ENCODE measurements around the gene GPHN. TPM values are rescaled to one million over a fixed set of nuclear protein-coding genes. Genes with fewer than 3 reads are reported as not detected.

GPHN gene
- total and polyA plus RNA-seq, 11 donors, result 15.2 to 37.1 (median 30.1) TPM

DNA sequence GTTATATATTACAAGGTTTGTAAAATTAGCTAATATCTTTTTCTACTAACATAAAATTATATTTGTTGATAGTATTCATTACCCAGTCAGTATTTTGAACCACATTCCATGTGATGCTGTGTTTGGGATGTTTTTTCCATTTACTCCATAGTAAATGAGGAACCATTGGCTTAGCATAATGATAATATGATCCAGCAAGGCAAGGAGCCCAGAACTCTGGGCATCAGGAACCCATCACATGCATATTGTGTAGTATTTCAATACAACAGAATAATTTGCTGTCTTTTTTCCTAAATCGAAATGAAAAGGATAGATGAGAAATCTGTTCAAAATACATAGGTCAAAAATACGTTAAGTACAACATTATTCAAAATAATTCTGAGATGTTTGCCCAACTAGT, 632.6 kb downstream of the GPHN start:
- Histone ChIP-seq H3K9me3 (no peaks in the 10 kb centered on the region), H3K4me1 (no peaks in the 10 kb centered on the region), H3K36me3 (peaks cover 0 to 25% (median 9%) of the 10 kb centered on the region in 9 donors), H3K27me3 (no peaks in the 10 kb centered on the region), H3K27ac (no peak overlapping the region), H3K4me3 (no peak overlapping the region)
- no peak for TF ChIP-seq POLR2A (IDR thresholded peaks at IDR 0.05)
- TF ChIP-seq, protein P1, sequence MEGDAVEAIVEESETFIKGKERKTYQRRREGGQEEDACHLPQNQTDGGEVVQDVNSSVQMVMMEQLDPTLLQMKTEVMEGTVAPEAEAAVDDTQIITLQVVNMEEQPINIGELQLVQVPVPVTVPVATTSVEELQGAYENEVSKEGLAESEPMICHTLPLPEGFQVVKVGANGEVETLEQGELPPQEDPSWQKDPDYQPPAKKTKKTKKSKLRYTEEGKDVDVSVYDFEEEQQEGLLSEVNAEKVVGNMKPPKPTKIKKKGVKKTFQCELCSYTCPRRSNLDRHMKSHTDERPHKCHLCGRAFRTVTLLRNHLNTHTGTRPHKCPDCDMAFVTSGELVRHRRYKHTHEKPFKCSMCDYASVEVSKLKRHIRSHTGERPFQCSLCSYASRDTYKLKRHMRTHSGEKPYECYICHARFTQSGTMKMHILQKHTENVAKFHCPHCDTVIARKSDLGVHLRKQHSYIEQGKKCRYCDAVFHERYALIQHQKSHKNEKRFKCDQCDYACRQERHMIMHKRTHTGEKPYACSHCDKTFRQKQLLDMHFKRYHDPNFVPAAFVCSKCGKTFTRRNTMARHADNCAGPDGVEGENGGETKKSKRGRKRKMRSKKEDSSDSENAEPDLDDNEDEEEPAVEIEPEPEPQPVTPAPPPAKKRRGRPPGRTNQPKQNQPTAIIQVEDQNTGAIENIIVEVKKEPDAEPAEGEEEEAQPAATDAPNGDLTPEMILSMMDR (IDR thresholded peaks at IDR 0.05), result no peak
- 79 to 95% (median 80%) methylated on average over 2 of the region's 2 CpGs for WGBS, 4 donors
- DNase-seq, result no peak
- no peak for ATAC-seq
- intact Hi-C loops (cut with DNase I), result no loop called here

DNA sequence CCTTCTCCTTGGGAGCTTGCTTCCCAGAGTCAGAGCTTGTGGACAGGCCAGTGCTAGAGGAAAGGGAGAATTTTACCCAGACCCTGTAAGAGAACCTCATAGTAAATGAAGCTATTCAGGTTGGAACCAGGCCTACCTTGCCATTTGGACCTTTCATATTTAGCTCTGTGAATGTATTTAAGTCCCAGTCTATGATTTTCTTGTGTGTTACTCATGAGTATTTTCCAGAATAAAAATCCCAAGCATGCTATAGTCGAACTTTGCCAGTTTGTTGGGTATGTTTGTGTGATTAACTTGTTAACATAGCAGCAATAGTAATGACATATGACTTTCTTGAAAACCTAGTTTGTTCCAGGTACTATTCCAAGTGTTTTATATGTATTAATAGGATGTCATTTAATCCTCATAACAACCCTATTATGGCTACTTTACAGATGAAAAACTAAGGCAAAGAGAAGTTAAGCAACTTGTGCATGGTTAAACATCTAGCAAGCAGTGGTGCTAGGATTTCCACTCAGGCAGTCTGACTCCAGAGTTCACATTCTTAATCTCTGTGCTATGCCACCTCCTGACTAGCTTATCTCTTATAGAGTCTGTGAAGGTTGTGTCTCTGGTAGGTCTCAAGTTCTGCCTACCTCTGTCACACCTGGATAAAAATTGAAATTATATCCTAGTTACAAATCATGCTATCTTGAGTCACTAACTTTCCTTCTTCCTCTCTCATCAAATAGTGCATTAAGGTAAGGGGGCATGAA, 633.4 kb downstream of the GPHN start:
- Histone ChIP-seq H3K27ac (no peak overlapping the region), H3K9me3 (no peaks in the 10 kb centered on the region), H3K4me3 (no peak overlapping the region), H3K4me1 (no peaks in the 10 kb centered on the region), H3K36me3 (peaks cover 0 to 26% (median 9%) of the 10 kb centered on the region in 9 donors), H3K27me3 (no peaks in the 10 kb centered on the region)
- TF ChIP-seq POLR2A (IDR thresholded peaks at IDR 0.05), result no peak
- TF ChIP-seq, protein P1 (IDR thresholded peaks at IDR 0.05), result no peak
- intact Hi-C loops (cut with DNase I), result no loop called here
- DNase-seq, result no peak
- 41 to 97% (median 43%) methylated on average over 1 of the region's 1 CpG for WGBS, 4 donors
- no peak for ATAC-seq

DNA sequence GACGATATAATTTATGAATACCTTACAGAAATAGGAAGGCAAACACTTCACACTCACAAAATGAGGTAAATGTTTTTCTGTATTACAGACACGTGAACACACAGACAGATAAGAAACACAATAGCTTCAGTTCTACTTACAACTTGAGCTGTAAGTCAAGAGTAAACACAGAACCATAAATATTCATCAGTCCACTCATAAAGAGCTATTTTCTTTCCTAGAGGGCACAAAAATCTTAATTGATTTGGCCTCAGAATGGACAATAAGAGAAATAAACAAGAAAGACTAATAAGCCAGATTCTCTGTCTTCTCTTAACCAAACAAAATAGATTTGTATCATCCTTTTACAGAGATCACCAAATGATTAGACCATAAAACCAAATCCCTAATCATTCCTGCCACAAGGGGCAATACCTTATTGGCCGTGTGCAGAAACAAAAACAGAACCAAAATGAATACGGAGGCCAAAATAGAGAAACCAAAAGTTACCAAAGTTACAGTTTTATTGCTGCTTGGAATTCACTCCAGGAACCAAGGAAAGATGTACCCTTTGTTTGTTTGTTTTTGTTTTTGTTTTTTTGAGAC, 643.2 kb downstream of the GPHN start:
- H3K36me3 ChIP-seq, result peaks cover 0 to 3% (median 0%) of the 10 kb centered on the region in 9 donors
- TF ChIP-seq, protein P1 (IDR thresholded peaks at IDR 0.05), result peak in 2 of 12 donors; percentile 8 to 19
- TF ChIP-seq POLR2A (IDR thresholded peaks at IDR 0.05), result no peak
- WGBS, 4 donors, result 85 to 89% (median 87%) methylated on average over 4 of the region's 4 CpGs
- no peak overlapping the region for H3K4me3 ChIP-seq
- DNase-seq, result no peak
- H3K4me1 ChIP-seq, result no peaks in the 10 kb centered on the region
- intact Hi-C loops (cut with DNase I), result no loop called here
- ATAC-seq, result no peak
- no peak overlapping the region for H3K27ac ChIP-seq
- no peaks in the 10 kb centered on the region for H3K9me3 ChIP-seq
- H3K27me3 ChIP-seq, result no peaks in the 10 kb centered on the region

DNA sequence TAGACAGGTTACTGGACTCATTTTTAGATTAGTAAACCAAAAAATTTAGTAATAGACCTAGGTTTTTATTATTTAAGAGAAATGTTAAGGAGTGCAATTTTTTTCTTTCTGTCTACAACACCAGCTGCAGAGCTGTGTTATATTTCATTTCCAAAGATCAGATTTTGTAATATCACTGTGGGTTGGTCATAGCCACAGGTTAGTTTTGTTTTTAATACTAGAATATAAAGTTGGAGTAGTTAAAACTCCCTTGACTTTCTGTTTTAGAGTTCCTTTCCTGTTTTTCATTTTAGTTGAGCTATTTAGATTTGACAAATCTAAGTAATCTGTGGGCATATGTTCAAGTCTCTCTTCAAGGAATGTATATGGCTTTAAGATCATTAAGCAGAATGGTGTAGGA, 650.6 kb downstream of the GPHN start:
- no peaks in the 10 kb centered on the region for H3K4me1 ChIP-seq
- DNase-seq (no peak), ATAC-seq (no peak)
- no peaks in the 10 kb centered on the region for H3K9me3 ChIP-seq
- intact Hi-C loops (cut with DNase I), result no loop called here
- peaks cover 0 to 6% (median 0%) of the 10 kb centered on the region in 9 donors for H3K36me3 ChIP-seq
- no peak overlapping the region for H3K4me3 ChIP-seq
- no peaks in the 10 kb centered on the region for H3K27me3 ChIP-seq
- no peak overlapping the region for H3K27ac ChIP-seq
- TF ChIP-seq, protein P1 (IDR thresholded peaks at IDR 0.05), result no peak
- TF ChIP-seq POLR2A (IDR thresholded peaks at IDR 0.05), result no peak

Measured in heart left ventricle (tissue), 16 donors.